Measurements from ENCODE around the gene CHIT1. TPM values are rescaled to one million over a fixed set of nuclear protein-coding genes. Genes with fewer than 3 reads are reported as not detected.

CHIT1 gene
- total and polyA plus RNA-seq, 9 of the 15 experiments (the other 6 are each of a cell fraction or from before 2014, with no cell fraction given), result not detected

GRCh38 chr1:203273206-203273868 is 43.9 kb upstream of the CHIT1 start (continued):
- TF ChIP-seq RREB1 (CRISPR knock-in tag; IDR thresholded peaks at IDR 0.05) (no peak), THAP12 (CRISPR knock-in tag; IDR thresholded peaks at IDR 0.05) (0 out of 2 replicates have a peak, but pooled peaks have one; percentile 2), MEF2D (tag; conservative IDR thresholded peaks at IDR 0.05; ENCODE audit: low read depth) (no peak), ZBTB26 (CRISPR knock-in tag; IDR thresholded peaks at IDR 0.05) (no peak; the same call in 1 of the 2 replicates), ESRRB (CRISPR knock-in tag; IDR thresholded peaks at IDR 0.05; ENCODE audit: borderline replicate concordance) (no peak), RERE (CRISPR knock-in tag; IDR thresholded peaks at IDR 0.05; ENCODE audit: borderline replicate concordance) (no peak), THRAP3 (IDR thresholded peaks at IDR 0.05; ENCODE audit: borderline replicate concordance) (no peak), CAMTA2 (CRISPR knock-in tag; conservative IDR thresholded peaks at IDR 0.05) (no peak), PHF8 (IDR thresholded peaks at IDR 0.05; ENCODE audit: borderline replicate concordance, low read length) (no peak), TFAM (CRISPR knock-in tag; conservative IDR thresholded peaks at IDR 0.05) (no peak), ASH1L (IDR thresholded peaks at IDR 0.05; ENCODE audit: borderline replicate concordance, low read depth, partially characterized antibody) (no peak)
